Heart left ventricle (tissue), 16 donors: ENCODE data around the gene FAM219B. TPM values are rescaled to one million over a fixed set of nuclear protein-coding genes. Genes with fewer than 3 reads are reported as not detected.
A peak's percentile ranks its signal among the peaks of the same experiment; 100 is the strongest.

Experiments used
- ATAC-seq, 4 donors: fragments of 200-7000 bp; cut with Tn5 transposase; one replicate each; pipeline ENCODE4 v1.9.1; 2020 to 2022; ENCODE audit warnings: moderate library complexity in 4 of 4, mild to moderate bottlenecking in 3 of 4, moderate number of reproducible peaks in 1 of 4
- DNase-seq, 5 donors: peaks; one replicate each; pipeline ENCODE4 v3.0.0-alpha.2; 2020
- H3K27ac ChIP-seq, 12 donors: fragments of 200-600 bp; sonication (generic) in 4 of 12; one replicate each; pipeline versions ENCODE4 v1.5.0 to v1.8.0; 2016 to 2022; ENCODE audit warnings: mild to moderate bottlenecking in 2 of 12
- H3K27me3 ChIP-seq, 9 donors: fragments of 200-600 bp; sonication (generic) in 2 of 9; one replicate each; pipeline versions ENCODE4 v1.5.1 to v1.8.0; 2016 to 2022; ENCODE audit warnings: mild to moderate bottlenecking in 3 of 9
- H3K36me3 ChIP-seq, 9 donors: fragments of 200-600 bp; sonication (generic) in 2 of 9; one replicate each; pipeline versions ENCODE4 v1.5.0 to v1.8.0; 2018 to 2022; ENCODE audit warnings: mild to moderate bottlenecking in 2 of 9
- H3K4me1 ChIP-seq, 12 donors: fragments of 200-600 bp; sonication (generic) in 4 of 12; one replicate each; pipeline versions ENCODE4 v1.5.0 to v1.8.0; 2016 to 2022; ENCODE audit warnings: mild to moderate bottlenecking in 3 of 12
- H3K4me3 ChIP-seq, 12 donors: fragments of 200-600 bp; sonication (generic) in 4 of 12; one replicate each; pipeline versions ENCODE4 v1.5.0 to v1.8.0; 2017 to 2022; ENCODE audit warnings: mild to moderate bottlenecking in 9 of 12, moderate library complexity in 4 of 12
- H3K9me3 ChIP-seq, 12 donors: fragments of 200-600 bp; sonication (generic) in 4 of 12; one replicate each; pipeline versions ENCODE4 v1.5.0 to v1.8.0; 2016 to 2022; ENCODE audit warnings: mild to moderate bottlenecking in 1 of 12
- CTCF ChIP-seq, 12 donors: fragments of 200-600 bp; sonication (generic) in 4 of 12; IDR thresholded peaks; one replicate each; pipeline versions ENCODE4 v1.5.0 to v1.8.0; 2018 to 2022; ENCODE audit warnings: antibody characterized with exemption in 12 of 12, mild to moderate bottlenecking in 5 of 12
- POLR2A ChIP-seq, 2 donors: fragments of 450-650 bp; IDR thresholded peaks; one replicate each; pipeline ENCODE4 v1.6.1; 2017; ENCODE audit warnings: antibody characterized with exemption in 2 of 2, mild to moderate bottlenecking in 2 of 2, moderate library complexity in 2 of 2
- WGBS, 4 donors: extraction: QIAGEN DNeasy Blood & Tissue Kit in 2 of 4; methylation state at CpG; one replicate each; pipeline versions ENCODE4 v1.1.5 to v1.1.7; 2013 to 2018; 5-methylcytosine and 5-hydroxymethylcytosine counted together
- intact Hi-C, 10 donors: fragments of 100-400 bp; cut with DNase I; formaldehyde crosslinking; loops; one replicate each; pipeline versions ENCODE4 v1.11.1 to v1.14.2; 2022
- long read RNA-seq, 3 donors: library from polyadenylated mRNA; unstranded; transcript quantifications; one replicate each; pipeline ENCODE4 v2.0.0, GENCODE V29; 2020 to 2021
- polyA plus RNA-seq, 2 donors: library from polyadenylated mRNA; stranded (reverse); fragments of 200-250 nt; gene quantifications; one replicate each; pipeline ENCODE4 v1.2.3, GENCODE V29; 2013
- total RNA-seq, 9 donors: library from RNA; depleted of rRNA in 2 of 9; stranded (reverse); fragments of >200 nt in 2 of 9; fragmentation: NEBNext Ultra II Directional in 3 of 9; extraction: Animal tissue kit (Norgen Biotek cat#: 25700) in 3 of 9; gene quantifications; one replicate each; pipeline versions ENCODE4 v1.1.0 to v1.2.4, GENCODE V29; 2016 to 2023
- donor health status: ischemic (EF 13 %, LVEDD 7.1; RV severe dilation, severe dysfunction).
- donor health status: healthy with polysubstance abuse.
- donor health status: DM: no; HTN: yes; CAD: no.
- donor health status: DM: no; HTN: no; CAD: no.
- donor health status: ischemic (EF 25% LVEDD 6.9; RV normal size, moderate dysfunction).
- donor health status: ischemic (EF 25% LVEDD 5.7; RV mildly dilated, moderate dysfunction).
- donor health status: healthy.
- donor health status: DM: yes; HTN: yes; CAD: no.
- donor health status: ischemic (EF 35%, LVEDD 5.7; RV mildly dilated, moderate dysfunction).
- donor health status: nonischemic (EF 11% LVEDD 7.7; RV severe dilation, severe dysfunction).
- donor health status: DM: yes; HTN: yes; CAD: no.
- donor health status: PGD.
- donor health status: ischemic (EF 29% LVEDD 5.4; RV normal size, mild dysfunction).
- donor health status: nonischemic (EF 23%, LVEDD 6.1; RV moderate dilation, normal function).

FAM219B gene
- 100 to 1,000 TPM in 3 of 9 donors, 10 to 100 TPM in 6; 37.0 to 110 (median 88.8) TPM for total RNA-seq
- 10 to 100 TPM; 31.3 to 39.0 TPM for polyA plus RNA-seq
- long read RNA-seq, donor 1, full-length matches to known transcripts: 83 of 123 reads
- long read RNA-seq, donor 1, partial matches to known transcripts: 7 of 123 reads
- long read RNA-seq, donor 1, other reads (novel, unspliced or antisense): 33 of 123 reads
- long read RNA-seq, donor 2, transcript FAM219B-217 (4 exons, 3,219 nt): minor isoform, 37 of 224 reads
- long read RNA-seq, donor 2, transcript FAM219B-201 (5 exons, 3,550 nt): major isoform, 75 of 224 reads
- long read RNA-seq, donor 2, transcript FAM219B-212 (4 exons, 1,249 nt): minor isoform, 10 of 224 reads
- long read RNA-seq, donor 2, transcript FAM219B-202 (5 exons, 587 nt): minor isoform, 18 of 224 reads
- long read RNA-seq, donor 2, partial matches to known transcripts: 10 of 224 reads
- long read RNA-seq, donor 2, other reads (novel, unspliced or antisense): 62 of 224 reads
- long read RNA-seq, donor 3, transcript FAM219B-217 (4 exons, 3,219 nt): minor isoform, 16 of 125 reads
- long read RNA-seq, donor 3, transcript FAM219B-201 (5 exons, 3,550 nt): major isoform, 46 of 125 reads
- long read RNA-seq, donor 3, transcript FAM219B-212 (4 exons, 1,249 nt): minor isoform, 7 of 125 reads
- long read RNA-seq, donor 3, transcript FAM219B-202 (5 exons, 587 nt): minor isoform, 18 of 125 reads
- long read RNA-seq, donor 3, partial matches to known transcripts: 6 of 125 reads
- long read RNA-seq, donor 3, other reads (novel, unspliced or antisense): 24 of 125 reads

GRCh38 chr15:74906450-74907162 is at the start of gene FAM219B:
FAM219B (minus strand) TSS chr15:74906851; CDS start chr15:74906800, 51 bp downstream.
- Histone ChIP-seq H3K4me3 (peak within 1 kb of the TSS; percentile 62 to 99 (median 86)), H3K36me3 (peaks cover 3 to 52% (median 34%) of the 10 kb centered on the region in 9 donors), H3K9me3 (no peaks in the 10 kb centered on the region), H3K27me3 (no peaks in the 10 kb centered on the region), H3K4me1 (peaks cover 0 to 31% (median 21%) of the 10 kb centered on the region in 12 donors), H3K27ac (peak within 1 kb of the TSS; percentile 90 to 99 (median 96))
- TF ChIP-seq POLR2A (IDR thresholded peaks at IDR 0.05) (peak; percentile 62 to 92), CTCF (IDR thresholded peaks at IDR 0.05) (peak in 1 of 12 donors; percentile 8)
- intact Hi-C loops: loop anchor here in 4 of 10 donors (2.0 to 10.0 kb wide), 5 partner anchors 30 to 64 kb away; partner anchors contain the start of genes ULK3 (in 2 of the 4), COX5A (in 1 of the 4) and SCAMP2 (in 1 of the 4)
- ATAC-seq (peak; percentile 92 to 96 (median 92)), DNase-seq (peak; percentile 94 to 96 (median 96))
- 0 to 3% (median 1%) methylated on average over 38 to 74 of the region's 74 CpGs for WGBS, 4 donors

GRCh38 chr15:74955796-74956647 is 49.4 kb upstream of the FAM219B start:
- peaks cover 0 to 58% (median 37%) of the 10 kb centered on the region in 12 donors for H3K4me1 ChIP-seq
- H3K27me3 ChIP-seq: peaks cover 0 to 27% (median 10%) of the 10 kb centered on the region in 9 donors
- peak; percentile 69 to 88 (median 80) for DNase-seq
- 12 to 50% (median 16%) methylated on average over 20 to 88 of the region's 88 CpGs for WGBS, 4 donors
- peak; percentile 21 to 64 (median 42) for TF ChIP-seq CTCF (IDR thresholded peaks at IDR 0.05)
- TF ChIP-seq POLR2A (IDR thresholded peaks at IDR 0.05): no peak
- H3K36me3 ChIP-seq: no peaks in the 10 kb centered on the region
- peak in 3 of 4 donors; percentile 44 to 72 (median 56) for ATAC-seq
- intact Hi-C loops: loop anchor here in 4 of 10 donors (10.0 kb wide), 2 partner anchors 249 to 321 kb away; partner anchors contain the start of gene C15orf39 (in 3 of the 4)
- peak overlapping the region; percentile 23 to 73 (median 58) for H3K4me3 ChIP-seq
- no peaks in the 10 kb centered on the region for H3K9me3 ChIP-seq
- peak overlapping the region in 11 of 12 donors; percentile 47 to 85 (median 77) for H3K27ac ChIP-seq

GRCh38 chr15:74955017-74955416 is 48.4 kb upstream of the FAM219B start:
- H3K9me3 ChIP-seq: no peaks in the 10 kb centered on the region
- TF ChIP-seq POLR2A (IDR thresholded peaks at IDR 0.05) (no peak), CTCF (IDR thresholded peaks at IDR 0.05) (no peak)
- peaks cover 0 to 27% (median 10%) of the 10 kb centered on the region in 9 donors for H3K27me3 ChIP-seq
- peak overlapping the region in 9 of 12 donors; percentile 55 to 73 (median 62) for H3K4me3 ChIP-seq
- WGBS, 4 donors: 67 to 87% (median 76%) methylated on average over 8 of the region's 8 CpGs
- no peak for DNase-seq
- ATAC-seq: no peak
- H3K4me1 ChIP-seq: peaks cover 0 to 61% (median 38%) of the 10 kb centered on the region in 12 donors
- H3K36me3 ChIP-seq: no peaks in the 10 kb centered on the region
- intact Hi-C loops: loop anchor here in 4 of 10 donors (10.0 kb wide), 2 partner anchors 250 to 320 kb away; partner anchors contain the start of gene C15orf39 (in 3 of the 4)
- peak overlapping the region in 6 of 12 donors; percentile 6 to 82 (median 36) for H3K27ac ChIP-seq
